Stimulated activated CD8-positive, alpha-beta memory T cell treated with anti-CD3 and anti-CD28 coated beads, Interleukin-7, amount 100 ng/mL, for 48 hours (primary cell): Measurements from ENCODE around the gene KAZN.

Experiments used
- DNase-seq, 2 donors: peaks; one replicate each; pipeline ENCODE4 v3.0.0-alpha.2; 2020; ENCODE audit warnings: low read depth in 1 of 2; ENCODE audit errors: extremely low read depth in 1 of 2

Gene KAZN

DNA sequence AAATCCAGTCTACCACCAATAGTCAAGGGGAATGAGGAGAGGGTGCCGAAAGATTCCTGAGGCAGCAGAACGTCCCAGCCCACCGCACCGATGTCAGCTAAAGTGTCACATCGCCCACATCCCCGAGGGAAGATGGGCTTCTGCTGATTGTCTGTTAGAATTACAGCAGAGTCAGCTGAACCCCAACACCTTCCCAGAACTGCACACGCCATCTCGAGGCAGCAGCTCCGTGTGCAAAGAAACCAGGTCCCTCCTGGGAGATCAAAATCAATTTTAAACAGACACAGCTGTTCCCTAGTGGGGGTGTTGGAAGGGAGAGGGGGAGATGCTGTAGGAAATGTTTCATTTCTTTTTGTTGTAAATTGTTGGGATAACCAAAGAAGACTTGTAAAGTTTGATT lies 12.8 kb upstream of the KAZN start:
- DNase-seq = no peak

- DNase-seq = no peak
These were observed 7.9 kb upstream of the KAZN start for GRCh38 chr1:14590411-14591180.

- DNase-seq = no peak
These were observed 6.9 kb upstream of the KAZN start for GRCh38 chr1:14591600-14591999.

DNA sequence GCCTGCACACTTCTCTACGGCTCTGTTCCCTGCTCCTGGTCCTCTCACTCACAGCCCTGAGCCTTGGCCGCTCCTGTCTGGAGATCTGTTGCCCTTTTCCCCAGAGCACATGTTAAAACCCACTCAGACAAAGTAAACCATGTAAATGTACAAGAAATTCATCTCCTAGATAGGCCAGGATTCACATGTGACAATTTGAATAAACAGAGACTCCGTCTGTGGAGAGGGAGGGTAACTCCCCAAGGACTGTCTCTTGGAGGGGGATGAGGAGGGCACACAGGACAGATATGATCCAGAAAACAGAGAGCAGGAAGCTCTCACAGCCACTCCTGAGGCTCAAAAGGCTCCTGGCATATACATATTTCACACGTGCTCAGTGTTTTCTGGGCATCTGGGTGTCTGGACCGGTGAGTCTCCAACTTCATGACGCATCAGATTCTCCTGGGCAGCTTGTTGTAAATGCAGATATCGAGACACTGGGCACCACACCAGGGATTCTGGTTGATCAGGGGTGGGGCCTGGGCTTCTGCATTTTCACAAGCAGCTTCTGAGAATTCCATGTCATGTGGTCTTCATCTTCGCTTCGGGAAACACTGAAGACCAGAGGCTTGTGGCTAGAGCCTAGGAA lies 6.4 kb upstream of the KAZN start:
- no peak for DNase-seq

DNA sequence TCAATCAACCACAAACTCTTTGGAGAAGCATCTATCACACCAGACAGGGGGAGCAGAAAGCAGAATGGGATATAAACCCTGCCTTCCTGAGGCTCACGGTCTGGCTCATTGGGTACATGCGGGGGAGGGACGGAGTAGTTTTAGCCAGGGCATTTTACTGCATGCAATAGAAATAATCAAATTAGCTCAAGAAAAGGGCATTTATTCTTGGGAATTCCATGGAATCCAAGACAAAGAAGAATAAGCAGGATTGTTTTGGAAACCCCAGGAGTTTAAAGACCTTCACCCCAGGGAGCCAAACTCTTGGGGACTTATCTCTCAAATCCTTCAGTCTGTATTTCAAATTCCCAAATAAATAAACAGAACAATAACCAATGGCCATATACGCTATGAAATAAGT lies 5.2 kb upstream of the KAZN start:
- DNase-seq = no peak

DNA sequence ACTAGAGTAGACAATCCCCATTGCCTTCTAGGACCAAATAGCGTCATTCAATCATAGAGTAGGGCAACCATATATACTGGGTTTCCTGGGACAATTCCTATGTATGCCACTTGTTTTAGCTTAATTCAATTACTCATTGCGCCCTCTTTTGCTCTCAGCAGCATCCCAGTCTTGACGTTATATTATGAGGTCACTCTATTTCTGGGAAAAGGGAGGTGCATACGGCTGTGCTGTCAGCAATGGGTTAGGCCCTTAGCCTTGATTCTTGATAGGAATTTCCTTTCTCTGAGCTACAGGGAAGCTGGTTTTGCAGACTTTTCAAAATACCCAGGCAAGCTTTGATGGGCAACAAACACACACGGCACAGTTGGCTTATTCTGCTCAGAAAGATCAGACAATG lies 4.4 kb upstream of the KAZN start:
- DNase-seq = no peak

DNA sequence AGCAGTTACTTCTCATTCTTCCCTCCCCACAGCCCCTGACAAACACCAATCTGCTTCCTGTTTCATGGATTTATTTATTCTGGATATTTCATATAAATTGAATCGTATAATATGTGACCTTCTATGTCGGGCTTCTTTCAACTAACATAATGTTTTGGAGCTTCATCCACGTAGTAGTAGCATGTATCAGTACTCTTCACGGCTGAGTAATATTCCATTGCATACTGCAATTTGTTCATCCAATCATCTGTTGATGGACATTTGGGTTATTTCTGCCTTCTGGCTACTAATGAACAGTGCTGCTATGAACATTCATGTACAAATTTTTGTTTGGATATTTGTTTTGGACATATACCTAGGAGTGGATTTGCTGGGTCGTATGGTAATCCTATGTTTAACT lies 1.9 kb upstream of the KAZN start:
- no peak for DNase-seq

DNA sequence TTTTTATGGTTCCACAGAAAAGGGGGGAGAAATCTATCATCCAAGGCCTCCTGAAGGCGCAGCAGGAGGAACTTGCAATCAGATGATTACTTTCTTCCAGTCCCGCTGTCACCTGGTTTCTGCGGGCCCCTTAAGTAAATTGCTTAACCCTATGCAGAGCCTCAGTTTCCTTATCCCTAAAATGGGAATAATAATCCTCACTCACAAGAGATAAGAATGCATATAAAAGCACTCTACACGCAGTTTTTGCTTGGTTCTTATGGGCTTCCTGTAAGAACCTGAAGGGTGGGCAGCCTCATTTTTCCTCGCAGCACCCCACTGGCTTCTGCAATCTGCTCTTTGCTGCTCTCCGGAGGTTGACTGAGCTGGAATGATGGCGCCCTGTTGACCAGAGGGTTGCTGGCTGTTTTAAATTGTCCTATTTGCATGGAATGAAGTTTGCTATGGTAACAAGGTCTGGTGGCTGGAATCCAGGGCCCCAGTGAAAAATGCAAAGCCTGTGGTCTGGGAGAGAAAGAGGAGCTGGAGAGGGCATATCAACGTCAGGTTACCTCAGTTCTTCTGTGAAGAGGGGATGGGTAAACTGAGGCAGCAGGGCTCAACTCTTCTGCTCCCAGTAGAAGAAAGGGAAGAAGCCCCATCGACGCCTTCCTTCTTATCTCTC lies 1.0 kb upstream of the KAZN start:
- no peak for DNase-seq

DNA sequence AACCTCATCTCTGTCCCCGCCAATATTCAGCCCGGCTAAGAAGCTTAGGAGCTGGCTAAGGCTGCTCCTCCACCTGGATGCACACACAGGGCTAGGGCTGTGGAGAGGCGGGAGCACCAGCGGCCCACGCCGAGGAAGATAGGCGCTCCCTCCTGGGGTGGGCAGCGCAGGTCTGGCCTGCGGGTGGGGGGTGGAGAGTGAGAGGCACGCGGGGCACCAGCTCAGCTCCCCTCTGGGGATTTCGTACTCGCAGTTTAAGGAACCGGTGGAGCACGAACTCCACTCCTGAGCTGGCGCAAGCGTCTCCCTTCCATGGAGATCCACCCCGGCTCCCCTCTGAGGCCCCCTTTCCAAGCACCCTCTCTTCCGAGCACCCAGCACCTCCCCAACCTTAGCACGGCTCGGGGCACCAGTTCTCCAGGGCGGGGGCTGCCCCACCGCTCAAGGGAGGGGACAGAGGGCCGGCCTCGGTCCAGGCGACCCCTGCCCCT lies 433 bp upstream of the KAZN start:
- DNase-seq = no peak

DNA sequence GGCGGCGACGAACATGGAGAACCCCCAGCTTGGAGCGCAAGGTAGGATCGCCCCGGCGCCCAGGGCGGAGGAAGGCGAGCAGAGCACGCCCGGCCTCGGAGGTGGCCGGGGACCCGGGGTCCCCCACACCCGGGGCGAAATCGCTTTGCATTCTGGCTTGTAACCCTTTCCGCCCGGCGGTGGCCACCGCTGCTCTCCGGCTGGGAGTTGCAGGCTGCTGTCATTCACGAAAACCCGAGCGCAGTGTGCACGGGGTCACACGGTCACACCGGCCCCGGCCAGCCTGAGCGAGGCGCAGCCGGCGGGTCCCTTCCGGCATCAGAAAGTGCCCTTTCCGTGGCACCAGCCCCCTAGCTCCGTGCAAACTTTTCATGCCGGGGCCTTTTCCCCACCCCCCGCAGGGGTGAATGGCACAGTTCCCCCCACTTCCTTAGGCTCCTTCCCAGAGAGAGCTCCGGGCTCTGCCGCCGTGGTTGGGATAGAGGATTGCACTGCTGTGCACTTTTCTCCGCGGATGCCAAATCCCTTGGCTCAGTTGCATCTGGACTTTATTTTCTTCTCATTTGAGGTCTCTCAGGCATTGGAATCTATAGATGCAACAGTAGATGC lies 802 bp downstream of the KAZN start:
- DNase-seq = no peak

DNA sequence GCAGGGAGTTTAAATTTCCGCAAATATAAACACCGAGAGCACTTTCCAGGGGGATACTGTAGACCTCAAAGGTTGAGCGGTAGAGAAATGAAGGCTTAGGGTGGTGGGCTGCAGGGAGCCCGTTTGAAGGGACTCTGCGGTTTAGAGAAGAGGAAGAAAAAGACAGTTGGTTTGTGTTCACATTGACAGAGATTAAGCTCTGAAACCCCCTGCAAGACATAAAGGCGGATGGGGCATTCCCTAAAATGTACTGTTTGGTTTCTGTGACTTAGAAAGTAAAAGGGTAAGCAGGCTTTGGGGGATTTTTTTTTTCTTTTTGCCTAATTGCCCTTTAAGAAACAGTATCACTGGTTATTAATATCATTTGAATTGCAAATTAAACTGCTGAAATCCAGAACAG lies 1.3 kb downstream of the KAZN start:
- no peak for DNase-seq

DNA sequence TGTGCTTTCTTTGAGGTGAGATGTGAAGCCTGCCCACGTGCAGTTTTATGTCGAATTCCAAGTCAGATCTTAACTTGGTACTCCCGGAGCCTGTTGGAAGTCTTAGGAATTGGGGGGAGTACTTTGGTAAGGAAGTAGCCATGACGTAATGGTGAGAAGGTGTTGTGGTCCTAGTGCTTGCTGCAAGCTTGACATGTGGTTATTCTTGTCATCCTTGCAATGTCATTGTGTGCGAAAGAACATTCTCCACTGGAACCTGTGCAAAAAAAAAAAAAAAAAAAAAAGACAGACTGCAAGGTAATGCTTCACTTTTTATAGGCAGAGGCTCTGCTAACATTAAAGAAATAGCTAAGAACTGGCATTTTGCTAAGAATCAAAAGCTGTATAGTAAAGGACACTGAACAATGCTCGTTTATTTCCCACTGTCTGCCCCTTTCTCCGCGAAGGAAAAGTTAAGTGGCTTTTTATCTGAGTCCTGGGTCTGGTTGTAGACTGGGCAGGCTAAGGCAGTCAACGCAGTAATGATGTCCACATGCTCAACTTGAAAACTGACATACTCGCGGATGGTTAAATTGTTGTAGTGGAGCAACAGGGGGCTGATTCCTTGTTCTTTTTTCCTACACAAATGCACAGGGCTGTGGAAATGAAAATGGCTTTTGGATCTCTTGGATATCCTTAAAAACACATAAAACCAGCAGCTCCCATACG lies 2.1 kb downstream of the KAZN start:
- no peak for DNase-seq

DNA sequence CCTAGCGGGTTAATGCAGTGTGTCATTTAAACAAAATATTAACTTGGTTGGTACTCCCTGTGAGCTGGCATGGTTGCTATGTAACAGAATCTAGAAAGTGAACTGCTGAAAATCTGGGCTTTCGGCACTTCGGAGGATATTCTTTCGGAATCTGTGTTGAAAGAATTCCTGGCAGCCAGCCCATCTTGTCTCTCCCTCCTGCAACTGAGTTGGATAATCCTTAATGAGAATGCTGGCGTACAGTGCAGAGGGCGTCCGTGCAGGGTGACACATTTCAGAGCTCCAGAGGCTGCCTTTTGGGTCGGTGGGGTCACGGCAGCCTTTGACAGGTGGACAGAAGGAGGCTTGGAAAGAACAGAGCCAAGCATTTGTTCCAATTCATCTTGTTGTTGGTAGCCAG lies 3.7 kb downstream of the KAZN start:
- no peak for DNase-seq

- no peak for DNase-seq
These were observed 5.2 kb downstream of the KAZN start for GRCh38 chr1:14603645-14604044.

GRCh38 chr1:14604414-14604813 lies 5.9 kb downstream of the KAZN start:
- no peak for DNase-seq

DNA sequence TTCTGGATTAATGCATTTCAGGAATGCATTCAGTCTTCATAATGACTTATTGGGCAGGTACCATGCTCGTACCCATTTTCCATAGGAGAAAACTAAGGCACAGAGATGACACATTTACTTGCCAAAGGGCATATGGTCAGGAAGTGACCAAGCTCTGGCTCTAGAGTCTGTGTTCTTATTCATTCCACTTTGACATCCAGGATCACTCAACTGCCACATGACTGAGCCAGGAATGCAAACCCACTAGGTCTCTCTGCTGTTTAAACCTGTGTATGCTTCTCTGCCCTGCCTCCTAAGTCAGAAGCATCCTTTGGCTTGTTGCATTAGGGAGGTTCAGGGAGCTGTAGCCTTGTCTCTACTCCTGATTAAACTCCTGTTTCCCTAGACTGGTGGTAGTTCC lies 7.5 kb downstream of the KAZN start:
- no peak for DNase-seq

- DNase-seq = no peak
These were observed 8.1 kb downstream of the KAZN start for GRCh38 chr1:14606632-14607031.

- DNase-seq = no peak
These were observed 8.8 kb downstream of the KAZN start for GRCh38 chr1:14607295-14607694.

DNA sequence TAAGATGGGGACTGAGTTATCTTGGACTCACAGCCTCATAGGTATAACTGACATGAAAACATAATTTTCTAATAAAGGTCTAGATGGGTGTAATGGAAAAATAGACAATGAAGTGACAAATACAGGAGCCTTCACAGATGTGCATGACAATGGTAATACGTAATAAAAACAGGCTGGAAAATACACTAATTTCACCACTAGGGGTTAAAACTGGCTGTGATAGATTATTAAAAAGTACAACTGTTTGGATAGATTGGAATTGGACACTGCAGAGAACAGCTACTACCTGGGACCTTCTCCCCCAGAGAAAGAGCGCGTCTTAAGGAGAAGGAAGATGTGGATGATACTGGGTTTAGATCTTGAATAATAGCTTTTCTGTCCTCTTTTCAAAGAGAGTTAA lies 9.8 kb downstream of the KAZN start:
- no peak for DNase-seq

GRCh38 chr1:14610761-14611160 lies 12.3 kb downstream of the KAZN start:
- no peak for DNase-seq

DNA sequence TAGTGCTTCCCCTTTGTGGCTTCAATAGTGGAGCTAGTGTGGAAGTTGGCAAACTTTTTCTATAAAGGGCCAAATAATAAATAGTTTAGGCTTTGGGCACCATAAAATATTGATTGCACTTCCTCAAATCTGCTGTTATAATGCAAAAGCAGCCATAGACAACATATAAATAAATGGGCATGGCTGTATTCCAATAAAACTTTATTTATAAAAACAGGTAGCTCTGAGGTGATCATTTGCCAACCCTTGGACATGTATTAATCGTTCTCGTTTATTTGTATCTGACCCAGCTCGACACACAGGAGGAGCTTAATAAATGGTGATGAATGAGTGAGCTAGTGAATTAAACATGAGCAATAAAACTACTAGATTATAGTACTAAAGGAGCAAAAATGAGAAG lies 13.3 kb downstream of the KAZN start:
- DNase-seq = no peak
